ENCODE measurements around the gene PPP3CB.

PPP3CB gene

DNA sequence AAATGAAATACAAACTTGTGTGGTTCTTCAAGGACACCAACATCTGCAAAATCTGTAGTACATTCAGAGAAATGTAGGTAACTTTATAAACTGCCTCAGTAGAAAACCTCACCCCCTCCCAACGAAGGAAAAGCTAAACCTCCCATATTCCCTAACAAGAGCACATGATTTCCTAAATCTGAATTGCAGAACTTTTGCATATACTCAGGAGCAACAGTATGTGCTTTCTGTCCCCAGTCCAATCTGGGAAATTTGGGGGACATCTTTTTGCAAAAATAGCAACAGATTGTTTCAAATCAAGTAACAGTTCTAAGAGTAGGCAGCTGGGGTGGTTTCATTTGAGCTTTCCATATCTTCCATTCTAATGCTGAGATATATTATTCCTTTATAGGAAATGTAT is 46.7 kb downstream of the PPP3CB start:
- Histone ChIP-seq H3K27me3 (ENCODE audit: control insufficient read depth, insufficient read depth, low read length) (no peaks in the 10 kb centered on the region; the same call in 1 of the 2 replicates), H3K27ac (ENCODE audit: low read length) (no peak overlapping the region), H3K4me3 (ENCODE audit: low read length) (no peak overlapping the region), H3K9me3 (ENCODE audit: control insufficient read depth, insufficient read depth, low read length) (no peaks in the 10 kb centered on the region), H3K4me1 (ENCODE audit: control insufficient read depth, insufficient read depth, low read length) (no peaks in the 10 kb centered on the region), H3K36me3 (ENCODE audit: control insufficient read depth, insufficient read depth, low read length) (no peaks in the 10 kb centered on the region)
- no CpG with 5 or more reads among the region's 1 CpG for WGBS (ENCODE audit: insufficient coverage, insufficient read length)
- no peak for DNase-seq (ENCODE audit: low read depth, low spot score)

DNA sequence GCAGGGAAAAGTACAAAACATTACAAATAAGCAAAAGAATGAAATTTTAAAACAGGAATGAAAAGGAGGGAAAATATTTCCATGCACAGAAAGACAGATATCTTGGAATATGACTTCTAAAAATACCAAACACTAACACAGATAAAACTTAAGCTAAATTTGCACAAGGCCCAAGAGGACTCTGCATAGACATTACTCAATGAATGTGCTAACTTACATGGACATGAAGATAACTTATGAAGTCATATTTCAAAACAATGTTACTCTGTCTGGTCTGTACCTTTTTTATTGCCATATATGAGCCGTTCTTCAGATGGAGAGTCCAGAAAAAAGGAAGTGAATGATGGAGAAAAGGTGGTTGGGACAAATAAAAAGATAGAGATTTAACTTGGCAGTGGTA is 47.4 kb downstream of the PPP3CB start:
- no peaks in the 10 kb centered on the region for H3K36me3 ChIP-seq (ENCODE audit: control insufficient read depth, insufficient read depth, low read length)
- no peaks in the 10 kb centered on the region for H3K4me1 ChIP-seq (ENCODE audit: control insufficient read depth, insufficient read depth, low read length)
- DNase-seq (ENCODE audit: low read depth, low spot score): no peak
- H3K27me3 ChIP-seq (ENCODE audit: control insufficient read depth, insufficient read depth, low read length): no peaks in the 10 kb centered on the region; the same call in 1 of the 2 replicates
- no peak overlapping the region for H3K27ac ChIP-seq (ENCODE audit: low read length)
- H3K9me3 ChIP-seq (ENCODE audit: control insufficient read depth, insufficient read depth, low read length): no peaks in the 10 kb centered on the region
- WGBS (ENCODE audit: insufficient coverage, insufficient read length): no CpG with 5 or more reads among the region's 1 CpG
- H3K4me3 ChIP-seq (ENCODE audit: low read length): no peak overlapping the region

DNA sequence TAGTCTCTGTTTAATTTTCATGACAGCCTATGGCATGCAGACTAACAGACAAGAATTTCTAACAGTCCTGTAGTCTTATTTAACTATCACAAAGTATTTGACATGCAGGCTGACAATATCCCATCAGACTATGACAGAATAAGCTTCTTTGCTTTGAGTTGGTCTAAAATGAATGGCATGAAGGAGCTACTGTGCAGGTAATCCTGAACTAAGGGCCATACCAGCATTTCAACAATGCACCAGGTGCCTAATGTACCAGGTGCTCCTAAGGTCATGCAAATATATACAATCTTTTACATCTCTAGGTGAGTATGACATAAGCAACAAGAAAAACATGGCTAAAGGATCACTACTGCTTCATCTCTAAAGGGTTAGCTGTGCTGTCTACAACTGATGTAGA is 48.9 kb downstream of the PPP3CB start:
- no peak for DNase-seq (ENCODE audit: low read depth, low spot score)
- Histone ChIP-seq H3K36me3 (ENCODE audit: control insufficient read depth, insufficient read depth, low read length) (no peaks in the 10 kb centered on the region), H3K4me3 (ENCODE audit: low read length) (no peak overlapping the region), H3K4me1 (ENCODE audit: control insufficient read depth, insufficient read depth, low read length) (no peaks in the 10 kb centered on the region), H3K9me3 (ENCODE audit: control insufficient read depth, insufficient read depth, low read length) (no peaks in the 10 kb centered on the region), H3K27ac (ENCODE audit: low read length) (no peak overlapping the region), H3K27me3 (ENCODE audit: control insufficient read depth, insufficient read depth, low read length) (no peaks in the 10 kb centered on the region; the same call in 1 of the 2 replicates)

DNA sequence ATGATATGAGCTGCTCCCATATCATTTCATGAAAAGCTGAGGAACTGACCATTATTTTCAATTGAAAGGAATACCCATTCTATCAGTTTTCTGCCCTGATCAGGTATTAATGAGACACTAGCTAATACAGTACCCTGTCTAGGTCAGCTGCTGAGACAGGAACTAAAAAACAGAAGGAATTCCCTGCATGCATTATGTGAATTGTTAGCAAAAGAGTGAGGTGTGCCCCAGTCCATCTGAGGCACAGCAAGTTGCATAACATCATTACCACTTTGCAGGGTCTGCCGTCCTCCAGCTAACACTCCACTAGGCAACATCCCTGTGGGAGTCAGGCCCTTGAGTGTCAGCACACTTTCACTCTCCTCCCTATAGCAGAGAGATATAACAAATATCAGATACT is 51.4 kb downstream of the PPP3CB start:
- no peaks in the 10 kb centered on the region; the same call in 1 of the 2 replicates for H3K27me3 ChIP-seq (ENCODE audit: control insufficient read depth, insufficient read depth, low read length)
- no peaks in the 10 kb centered on the region for H3K9me3 ChIP-seq (ENCODE audit: control insufficient read depth, insufficient read depth, low read length)
- H3K36me3 ChIP-seq (ENCODE audit: control insufficient read depth, insufficient read depth, low read length): no peaks in the 10 kb centered on the region
- WGBS (ENCODE audit: insufficient coverage, insufficient read length): no CpG with 5 or more reads among the region's 1 CpG
- no peak overlapping the region for H3K27ac ChIP-seq (ENCODE audit: low read length)
- no peak overlapping the region for H3K4me3 ChIP-seq (ENCODE audit: low read length)
- no peaks in the 10 kb centered on the region for H3K4me1 ChIP-seq (ENCODE audit: control insufficient read depth, insufficient read depth, low read length)
- no peak for DNase-seq (ENCODE audit: low read depth, low spot score)

DNA sequence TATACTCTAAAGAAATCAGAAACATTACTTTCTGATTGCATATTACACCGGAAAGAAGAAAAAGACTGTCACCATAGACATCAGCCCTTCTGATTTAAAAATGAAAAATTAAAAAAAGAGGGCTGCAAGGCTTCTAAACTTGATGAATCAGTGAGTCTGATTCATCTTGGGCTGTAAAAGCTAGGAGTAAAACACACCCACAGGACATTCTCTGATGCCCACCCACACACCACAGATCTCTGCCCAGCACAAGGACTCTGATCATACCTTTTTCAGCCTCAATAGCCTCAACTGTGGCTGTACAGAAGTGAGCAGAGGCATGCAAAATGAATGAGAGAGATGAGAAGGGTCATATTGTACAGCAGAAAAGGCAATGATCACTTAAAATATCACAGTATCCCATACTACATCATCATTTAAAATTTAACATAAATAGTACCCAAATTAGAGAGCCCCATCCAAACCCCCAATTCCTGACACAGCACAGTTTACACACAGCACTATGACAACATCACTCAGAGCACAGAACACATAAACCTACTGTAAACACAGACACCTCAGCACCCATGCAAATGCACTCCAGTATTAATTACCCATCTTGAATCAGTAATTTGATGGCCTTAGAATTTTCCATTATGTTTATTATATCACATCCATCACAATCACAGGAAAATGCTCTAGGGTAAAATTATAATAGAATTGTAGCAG is 56.1 kb downstream of the PPP3CB start:
- no peak for DNase-seq (ENCODE audit: low read depth, low spot score)
- no CpG with 5 or more reads among the region's 1 CpG for WGBS (ENCODE audit: insufficient coverage, insufficient read length)
- H3K4me1 ChIP-seq (ENCODE audit: control insufficient read depth, insufficient read depth, low read length): no peaks in the 10 kb centered on the region
- H3K27me3 ChIP-seq (ENCODE audit: control insufficient read depth, insufficient read depth, low read length): no peaks in the 10 kb centered on the region; the same call in 1 of the 2 replicates
- H3K4me3 ChIP-seq (ENCODE audit: low read length): no peak overlapping the region
- no peaks in the 10 kb centered on the region for H3K9me3 ChIP-seq (ENCODE audit: control insufficient read depth, insufficient read depth, low read length)
- H3K36me3 ChIP-seq (ENCODE audit: control insufficient read depth, insufficient read depth, low read length): 0 out of 2 replicates have a peak, but pooled peaks cover 3% of the 10 kb centered on the region
- no peak overlapping the region for H3K27ac ChIP-seq (ENCODE audit: low read length)

DNA sequence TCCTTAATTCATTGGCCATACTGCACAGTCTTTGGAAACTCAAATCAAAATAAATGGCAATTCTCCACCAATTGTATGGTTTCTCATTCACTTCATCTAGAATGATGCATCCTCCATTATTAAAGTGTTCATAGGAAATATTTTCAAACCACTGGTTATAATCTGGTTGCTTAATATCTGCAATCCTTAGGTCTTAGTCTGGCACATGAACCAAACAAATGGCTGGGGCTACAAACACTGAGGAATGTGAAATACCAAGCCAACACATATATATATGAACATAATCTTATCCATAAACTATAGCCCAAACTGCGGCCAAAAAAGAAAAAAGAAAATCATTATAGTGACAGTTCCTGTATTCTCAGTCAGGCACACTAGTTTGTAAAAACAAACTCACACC is 56.8 kb downstream of the PPP3CB start:
- DNase-seq (ENCODE audit: low read depth, low spot score): no peak
- H3K27me3 ChIP-seq (ENCODE audit: control insufficient read depth, insufficient read depth, low read length): no peaks in the 10 kb centered on the region; the same call in 1 of the 2 replicates
- 0 out of 2 replicates have a peak, but pooled peaks cover 3% of the 10 kb centered on the region for H3K36me3 ChIP-seq (ENCODE audit: control insufficient read depth, insufficient read depth, low read length)
- no peaks in the 10 kb centered on the region for H3K9me3 ChIP-seq (ENCODE audit: control insufficient read depth, insufficient read depth, low read length)
- WGBS (ENCODE audit: insufficient coverage, insufficient read length): no CpG with 5 or more reads among the region's 1 CpG
- H3K4me1 ChIP-seq (ENCODE audit: control insufficient read depth, insufficient read depth, low read length): no peaks in the 10 kb centered on the region
- H3K27ac ChIP-seq (ENCODE audit: low read length): no peak overlapping the region
- no peak overlapping the region for H3K4me3 ChIP-seq (ENCODE audit: low read length)

DNA sequence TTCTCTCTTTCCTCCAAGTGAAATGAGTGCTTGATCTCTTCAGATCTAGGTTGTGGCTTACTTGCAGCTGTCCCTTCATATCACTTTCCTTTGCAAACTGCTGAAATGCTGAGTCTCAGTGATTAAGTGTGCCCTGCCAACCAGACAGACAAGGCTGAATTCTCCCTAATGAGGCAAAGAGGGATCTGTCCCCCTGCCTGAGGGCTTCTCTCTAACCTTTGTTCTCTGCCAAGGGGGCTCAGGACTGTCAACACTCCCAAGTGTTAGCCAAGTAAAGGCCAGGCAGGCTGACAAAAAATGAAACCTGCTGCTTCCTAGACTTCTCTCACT is 62.3 kb downstream of the PPP3CB start, which contains the start of gene MSS51:
TSS of gene MSS51 (minus strand) at position 24 of the 330 bp plus-strand sequence. CDS start 5,277 bp downstream, outside the sequence.
- Histone ChIP-seq H3K9me3 (ENCODE audit: control insufficient read depth, insufficient read depth, low read length) (no peaks in the 10 kb centered on the region), H3K4me3 (ENCODE audit: low read length) (no peak within 1 kb of the TSS), H3K27me3 (ENCODE audit: control insufficient read depth, insufficient read depth, low read length) (no peaks in the 10 kb centered on the region), H3K27ac (ENCODE audit: low read length) (no peak within 1 kb of the TSS), H3K4me1 (ENCODE audit: control insufficient read depth, insufficient read depth, low read length) (no peaks in the 10 kb centered on the region), H3K36me3 (ENCODE audit: control insufficient read depth, insufficient read depth, low read length) (0 out of 2 replicates have a peak, but pooled peaks cover 3% of the 10 kb centered on the region)
- DNase-seq (ENCODE audit: low read depth, low spot score): no peak

DNA sequence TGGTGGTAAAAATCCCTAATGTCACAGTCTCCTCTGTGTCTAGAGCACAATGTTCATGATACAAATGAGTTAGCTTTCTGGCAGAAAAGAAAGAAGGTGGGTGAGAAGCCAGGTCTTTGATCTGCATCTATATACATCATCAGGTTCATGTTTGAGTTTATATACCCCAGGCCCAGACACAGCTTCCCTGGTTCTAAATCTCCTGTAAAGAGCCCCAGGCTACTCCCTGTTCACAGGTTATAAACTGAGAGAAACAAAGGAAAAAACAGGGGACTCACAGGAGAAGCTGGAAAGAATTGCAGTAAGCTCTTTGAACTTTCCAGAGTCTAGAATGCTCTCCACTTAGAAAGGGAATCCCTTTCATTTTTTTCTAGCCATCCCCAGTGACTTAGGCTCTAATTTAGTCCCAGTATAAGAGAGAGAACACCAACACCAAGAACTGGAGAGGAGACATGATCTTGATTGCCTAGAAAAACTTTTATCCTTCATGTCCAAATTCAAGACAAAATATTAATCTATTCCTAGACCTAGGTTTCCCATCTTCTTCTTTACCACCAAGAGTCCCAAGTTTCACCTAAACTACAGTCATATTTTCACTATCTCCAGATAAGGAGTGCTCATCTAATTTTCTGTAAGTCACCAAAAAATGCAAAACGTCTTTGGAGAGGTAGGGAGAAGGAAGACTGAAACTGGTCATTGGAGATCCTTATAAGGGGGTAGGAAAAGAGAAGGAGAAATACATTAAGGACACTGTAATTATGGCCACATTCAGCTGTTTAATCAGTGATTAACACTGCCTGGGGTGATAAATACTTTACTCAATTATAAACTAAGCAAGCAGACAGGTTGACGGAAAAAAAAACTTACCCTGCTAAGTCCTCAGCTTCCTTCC is 62.9 kb downstream of the PPP3CB start:
- H3K36me3 ChIP-seq (ENCODE audit: control insufficient read depth, insufficient read depth, low read length): 0 out of 2 replicates have a peak, but pooled peaks cover under 1% of the 10 kb centered on the region
- no peaks in the 10 kb centered on the region for H3K9me3 ChIP-seq (ENCODE audit: control insufficient read depth, insufficient read depth, low read length)
- no peaks in the 10 kb centered on the region for H3K4me1 ChIP-seq (ENCODE audit: control insufficient read depth, insufficient read depth, low read length)
- DNase-seq (ENCODE audit: low read depth, low spot score): no peak
- H3K27me3 ChIP-seq (ENCODE audit: control insufficient read depth, insufficient read depth, low read length): no peaks in the 10 kb centered on the region
- WGBS (ENCODE audit: insufficient coverage, insufficient read length): no CpG with 5 or more reads among the region's 2 CpGs
- H3K27ac ChIP-seq (ENCODE audit: low read length): no peak overlapping the region
- H3K4me3 ChIP-seq (ENCODE audit: low read length): no peak overlapping the region

DNA sequence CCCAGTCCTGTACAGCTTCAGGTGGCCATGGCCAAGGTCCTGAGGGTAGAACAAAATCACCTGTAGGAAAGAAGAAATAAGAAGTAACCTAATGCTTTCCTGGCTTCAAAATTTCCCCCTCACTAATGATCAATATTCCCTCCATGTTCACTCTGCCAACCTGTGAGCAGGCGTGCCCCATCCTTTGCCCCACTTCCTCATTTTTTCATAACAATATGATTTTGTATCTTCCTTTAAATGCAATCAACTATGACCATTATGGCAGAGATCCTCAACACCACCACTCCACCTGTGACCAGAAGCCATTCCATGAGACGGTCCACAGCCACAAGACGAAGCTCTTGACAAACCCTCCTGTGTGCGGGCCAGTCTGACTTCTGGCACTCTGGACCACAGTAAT is 69.5 kb downstream of the PPP3CB start:
- H3K4me1 ChIP-seq (ENCODE audit: control insufficient read depth, insufficient read depth, low read length): no peaks in the 10 kb centered on the region
- H3K4me3 ChIP-seq (ENCODE audit: low read length): no peak overlapping the region
- no peak for DNase-seq (ENCODE audit: low read depth, low spot score)
- no peaks in the 10 kb centered on the region for H3K27me3 ChIP-seq (ENCODE audit: control insufficient read depth, insufficient read depth, low read length)
- H3K9me3 ChIP-seq (ENCODE audit: control insufficient read depth, insufficient read depth, low read length): no peaks in the 10 kb centered on the region
- WGBS (ENCODE audit: insufficient coverage, insufficient read length): no CpG with 5 or more reads among the region's 4 CpGs
- no peak overlapping the region for H3K27ac ChIP-seq (ENCODE audit: low read length)
- H3K36me3 ChIP-seq (ENCODE audit: control insufficient read depth, insufficient read depth, low read length): peaks cover 14% of the 10 kb centered on the region; the same call in 1 of the 2 replicates

DNA sequence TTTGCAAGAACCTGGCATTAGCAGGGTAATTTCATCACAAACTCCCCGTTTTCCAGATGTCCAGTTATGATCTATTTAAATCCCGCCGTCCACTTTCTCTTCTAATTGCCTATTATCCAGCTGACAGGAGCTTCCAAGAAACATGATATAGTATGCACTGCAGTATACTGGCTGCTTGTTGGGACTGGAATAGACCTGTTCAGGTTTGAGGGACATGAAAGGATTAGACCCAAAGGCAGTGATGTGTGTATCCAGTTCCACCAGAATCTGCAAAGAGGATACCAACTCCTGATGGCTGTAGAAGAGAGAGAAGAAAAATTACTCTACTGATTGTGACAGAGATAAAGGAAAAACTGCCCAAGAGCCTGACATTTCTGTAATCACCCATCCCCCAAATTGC is 71.3 kb downstream of the PPP3CB start:
- no peak overlapping the region for H3K27ac ChIP-seq (ENCODE audit: low read length)
- H3K36me3 ChIP-seq (ENCODE audit: control insufficient read depth, insufficient read depth, low read length): peaks cover 14% of the 10 kb centered on the region; the same call in 1 of the 2 replicates
- H3K9me3 ChIP-seq (ENCODE audit: control insufficient read depth, insufficient read depth, low read length): no peaks in the 10 kb centered on the region
- no peaks in the 10 kb centered on the region for H3K27me3 ChIP-seq (ENCODE audit: control insufficient read depth, insufficient read depth, low read length)
- H3K4me3 ChIP-seq (ENCODE audit: low read length): no peak overlapping the region
- WGBS (ENCODE audit: insufficient coverage, insufficient read length): no CpG with 5 or more reads among the region's 3 CpGs
- no peaks in the 10 kb centered on the region for H3K4me1 ChIP-seq (ENCODE audit: control insufficient read depth, insufficient read depth, low read length)
- no peak for DNase-seq (ENCODE audit: low read depth, low spot score)

Data from iPS DF 6.9 (cell line).